GM13977 (cell line): ENCODE data around the gene PRKCE.

Source experiments
- DNase-seq: peaks from one replicate; pipeline ENCODE4 v3.0.0; 2012; ENCODE audit warnings: low spot score
- CTCF ChIP-seq: IDR thresholded peaks from 2 replicates; pipeline ENCODE4 v1.5.1; 2012; ENCODE audit warnings: mild to moderate bottlenecking, control low read depth; ENCODE audit not compliant: insufficient read depth; ENCODE audit errors: extremely low read depth, missing control alignments
- in situ Hi-C: fragments of 300-500 bp; cut with MboI; formaldehyde crosslinking; loops from one replicate; pipeline ENCODE4 v1.12.0; 2022; ENCODE audit warnings: low sequenced_read_pairs, low pct_unique_long_range_greater_than_20kb, mixed read lengths, inconsistent platforms; ENCODE audit not compliant: unreplicated experiment

The PRKCE gene

GRCh38 chr2:45983213-45983612, 331.7 kb downstream of the PRKCE start:
- DNase-seq = no peak
- no peak for TF ChIP-seq CTCF
- in situ Hi-C loops = no loop called here

GRCh38 chr2:45984366-45984765, 332.9 kb downstream of the PRKCE start:
- in situ Hi-C loops = no loop called here
- TF ChIP-seq CTCF = no peak
- no peak for DNase-seq

- in situ Hi-C loops = no loop called here
- no peak for DNase-seq
- no peak for TF ChIP-seq CTCF
Measured at GRCh38 chr2:45984896-45985473, 333.5 kb downstream of the PRKCE start.

GRCh38 chr2:45986509-45986908, 335.0 kb downstream of the PRKCE start:
- DNase-seq = no peak
- in situ Hi-C loops = no loop called here
- no peak for TF ChIP-seq CTCF

- no peak for TF ChIP-seq CTCF
- in situ Hi-C loops = no loop called here
- DNase-seq = no peak
Measured at GRCh38 chr2:45987856-45988255, 336.4 kb downstream of the PRKCE start.

GRCh38 chr2:45988879-45989278, 337.4 kb downstream of the PRKCE start:
- TF ChIP-seq CTCF = no peak
- in situ Hi-C loops = no loop called here
- DNase-seq = no peak

GRCh38 chr2:45990131-45990530, 338.7 kb downstream of the PRKCE start:
- in situ Hi-C loops = no loop called here
- TF ChIP-seq CTCF = no peak
- DNase-seq = no peak
